Hindlimb muscle (tissue), 1 donor: ENCODE results near the gene CALHM2. TPM values are rescaled to one million over a fixed set of nuclear protein-coding genes. Genes with fewer than 3 reads are reported as not detected.
"Not testable (repeated sequence)": the region's sequence is repeated elsewhere in the genome, so short reads cannot be mapped to it uniquely, and the experiment has no call there.

Source experiments
- DNase-seq: peaks from one replicate; pipeline ENCODE4 v3.0.0-alpha.2; 2013
- polyA plus RNA-seq: library from polyadenylated mRNA; unstranded; fragments of 120-200 nt; gene quantifications from one replicate; pipeline ENCODE4 v1.2.1, GENCODE V29; 2013; ENCODE audit not compliant: insufficient read length

Gene CALHM2
- polyA plus RNA-seq, 1 donor = 16.9 TPM

DNA sequence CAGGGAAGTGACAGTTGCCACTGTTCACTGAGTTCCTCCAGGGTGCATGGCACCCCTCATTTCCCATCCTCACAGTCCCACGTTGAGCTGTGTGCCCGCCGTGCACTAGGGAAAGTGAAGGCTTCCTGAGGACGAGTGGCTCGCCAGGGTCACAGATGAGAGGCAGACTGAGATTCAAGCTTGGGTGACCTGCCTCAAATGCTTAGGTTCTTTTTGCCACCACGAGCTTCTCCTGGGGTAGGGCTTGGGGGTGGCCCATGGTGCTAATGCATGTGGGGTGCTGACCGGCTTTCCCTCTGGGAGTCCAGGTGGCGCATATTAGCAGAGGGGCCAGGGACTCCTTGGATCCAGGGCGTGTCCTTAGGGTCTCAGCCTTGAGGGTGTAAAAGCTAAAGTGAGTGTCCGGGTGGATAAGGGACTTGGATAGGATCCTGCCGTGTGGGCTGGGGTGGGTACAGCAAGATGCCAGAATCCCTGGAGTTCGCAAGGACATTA, 1.9 kb downstream of the CALHM2 start:
- no peak for DNase-seq

DNA sequence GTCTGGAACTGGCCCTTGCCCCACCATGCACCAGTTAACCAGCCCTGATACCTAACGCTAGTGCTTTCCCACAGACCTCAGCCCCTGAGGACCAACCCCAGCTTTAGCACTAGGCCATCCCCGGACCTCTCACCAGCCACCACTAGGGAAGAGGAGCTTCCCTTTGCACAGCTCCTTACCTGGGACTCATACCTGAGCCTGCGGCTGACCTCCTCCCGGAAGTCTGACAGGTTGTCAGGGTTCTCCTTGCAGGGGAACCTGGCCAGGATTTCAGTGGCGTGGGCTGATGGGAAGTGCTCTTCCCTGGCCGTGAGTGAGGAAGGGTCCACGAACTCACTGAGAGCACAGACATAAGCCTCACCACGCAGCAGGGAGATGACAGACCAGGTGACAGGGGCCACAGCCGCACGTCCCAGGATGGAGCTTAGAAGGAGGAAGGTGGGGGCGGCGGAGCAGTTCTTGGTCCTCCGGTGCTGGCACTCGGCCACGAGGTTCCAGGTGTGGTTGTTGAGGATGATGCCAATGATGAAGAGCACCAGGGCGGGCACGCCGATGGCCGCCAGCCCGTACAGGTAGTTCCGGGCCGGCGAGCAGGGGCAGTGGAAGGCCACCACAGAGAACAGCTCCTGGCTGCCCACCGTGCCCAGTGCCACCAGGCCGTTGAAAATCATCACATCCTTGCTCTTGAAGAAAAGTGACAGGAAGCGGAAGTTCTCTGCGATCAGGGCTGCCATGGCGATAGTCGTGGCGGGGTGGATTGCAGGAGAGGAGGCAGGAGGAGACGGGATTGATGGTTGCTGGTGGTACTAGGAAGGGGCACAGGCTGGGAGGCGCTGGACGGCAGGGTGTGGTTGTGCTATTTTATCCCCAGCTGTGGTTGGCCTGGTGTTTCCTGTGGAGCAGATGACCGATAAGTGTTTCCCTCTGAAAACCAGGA, 2.7 kb downstream of the CALHM2 start:
- no peak for DNase-seq

DNA sequence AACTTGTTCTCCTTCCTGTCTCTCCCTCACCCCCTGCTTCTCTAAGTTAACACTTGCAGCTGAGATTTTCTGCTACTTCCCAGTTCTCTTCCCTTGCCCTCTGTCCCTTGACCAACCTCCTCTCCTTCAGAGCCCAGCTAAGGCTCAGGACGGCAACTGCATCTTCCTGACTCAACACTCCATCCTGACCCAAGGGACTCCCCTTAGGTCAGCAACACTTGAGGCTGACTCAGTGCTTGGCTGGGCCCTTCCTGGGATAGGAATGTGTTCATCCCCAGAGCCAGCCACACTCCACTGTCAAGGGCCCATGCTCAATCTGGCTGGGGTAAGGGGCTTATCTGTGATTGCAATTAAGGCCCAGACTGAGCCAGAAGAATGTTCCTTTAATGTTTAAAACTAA, 3.4 kb downstream of the CALHM2 start:
- no peak for DNase-seq

DNA sequence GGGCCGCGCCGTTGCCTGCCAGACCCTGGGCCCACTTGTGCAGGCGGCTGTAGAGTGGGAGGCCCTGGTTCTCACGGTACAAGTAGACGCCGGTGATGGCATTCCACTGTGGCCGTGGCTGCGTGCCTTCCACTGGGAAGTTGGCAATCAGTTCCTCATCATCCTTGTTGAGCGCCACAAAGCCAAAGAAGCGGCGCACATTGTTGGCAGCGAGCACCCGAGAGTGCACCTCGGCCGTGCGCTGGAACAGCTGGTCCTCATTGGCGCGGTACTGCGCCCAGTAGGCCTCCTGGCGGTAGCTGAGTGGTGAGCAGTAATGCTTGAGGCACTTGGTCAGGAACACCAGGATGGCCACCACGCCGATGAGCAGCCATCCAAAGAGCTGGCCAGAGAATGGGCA, 5.0 kb downstream of the CALHM2 start:
- no peak for DNase-seq

DNA sequence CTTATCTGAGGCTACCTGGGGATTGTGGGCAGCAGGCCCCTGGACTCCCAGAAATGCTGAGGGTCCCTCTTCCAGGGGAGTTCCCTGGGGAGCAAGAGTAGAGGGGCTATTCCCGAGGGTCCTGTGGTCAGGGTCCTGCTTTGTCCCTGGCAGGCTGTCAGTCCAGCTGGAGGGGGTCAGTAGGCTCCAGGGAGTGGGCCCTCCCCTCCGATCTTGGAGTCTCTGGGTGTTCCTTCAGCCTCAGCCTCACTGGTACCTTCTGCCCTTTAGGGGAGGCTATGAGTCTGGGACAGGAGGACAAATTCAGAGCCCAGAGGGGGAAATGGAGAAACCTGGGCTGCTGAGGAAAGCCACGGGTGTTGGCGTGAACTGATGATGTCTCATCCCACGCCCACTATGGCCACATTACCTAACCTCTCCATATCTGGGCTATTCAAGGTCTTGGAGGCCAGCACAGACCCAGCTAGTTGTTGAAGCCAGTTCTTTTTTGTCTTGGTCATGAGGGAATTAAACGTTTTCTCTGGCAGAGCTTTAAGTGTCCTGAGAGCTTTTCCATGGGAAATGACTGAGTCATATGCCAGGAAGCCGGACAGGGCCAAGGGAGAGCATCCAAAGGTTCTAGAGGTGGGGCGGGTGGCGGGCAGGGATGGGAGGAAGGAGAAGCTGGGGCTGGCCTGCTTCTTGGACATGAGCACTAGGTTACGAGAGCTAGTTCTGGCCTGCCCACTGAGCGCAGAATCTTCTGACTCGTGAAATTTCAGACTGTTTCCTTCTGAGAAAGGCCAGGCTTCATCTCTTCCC, 6.2 kb downstream of the CALHM2 start:
- no peak for DNase-seq

DNA sequence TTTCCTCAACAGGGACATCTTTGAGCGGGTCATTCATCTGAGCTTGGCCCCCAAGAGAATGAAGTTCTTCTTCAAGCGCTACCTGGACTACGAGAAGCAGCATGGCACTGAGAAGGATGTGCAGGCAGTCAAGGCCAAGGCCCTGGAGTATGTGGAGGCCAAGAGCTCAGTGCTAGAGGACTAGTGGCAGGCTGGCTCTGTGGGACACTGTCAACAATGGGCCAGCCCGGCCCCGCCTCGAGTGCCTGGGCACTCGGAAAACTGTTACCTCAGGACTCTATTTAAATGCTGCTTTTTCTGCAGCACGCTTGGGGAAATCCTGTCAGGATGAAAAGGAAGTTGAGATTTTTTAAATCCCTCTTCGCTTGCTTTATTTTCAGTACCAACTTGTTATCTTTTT, 6.8 kb downstream of the CALHM2 start:
- no peak for DNase-seq

DNA sequence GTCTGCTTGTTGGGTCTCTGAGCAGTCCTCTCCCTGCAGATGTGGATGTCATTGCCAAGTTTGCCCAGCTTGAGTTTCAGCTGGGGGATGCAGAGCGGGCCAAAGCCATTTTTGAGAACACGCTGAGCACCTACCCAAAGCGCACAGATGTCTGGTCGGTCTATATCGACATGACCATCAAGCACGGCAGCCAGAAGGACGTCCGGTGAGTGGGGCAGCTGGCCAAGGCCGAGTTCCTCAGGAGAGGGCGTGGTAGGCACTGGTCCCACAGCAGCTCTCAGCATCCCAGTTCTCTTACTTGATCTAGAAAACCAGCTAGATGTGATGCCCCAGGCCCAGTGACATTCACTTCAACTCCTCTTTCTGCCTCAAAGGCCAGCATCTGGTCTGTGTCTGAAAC, 7.7 kb downstream of the CALHM2 start:
- DNase-seq = no peak

DNA sequence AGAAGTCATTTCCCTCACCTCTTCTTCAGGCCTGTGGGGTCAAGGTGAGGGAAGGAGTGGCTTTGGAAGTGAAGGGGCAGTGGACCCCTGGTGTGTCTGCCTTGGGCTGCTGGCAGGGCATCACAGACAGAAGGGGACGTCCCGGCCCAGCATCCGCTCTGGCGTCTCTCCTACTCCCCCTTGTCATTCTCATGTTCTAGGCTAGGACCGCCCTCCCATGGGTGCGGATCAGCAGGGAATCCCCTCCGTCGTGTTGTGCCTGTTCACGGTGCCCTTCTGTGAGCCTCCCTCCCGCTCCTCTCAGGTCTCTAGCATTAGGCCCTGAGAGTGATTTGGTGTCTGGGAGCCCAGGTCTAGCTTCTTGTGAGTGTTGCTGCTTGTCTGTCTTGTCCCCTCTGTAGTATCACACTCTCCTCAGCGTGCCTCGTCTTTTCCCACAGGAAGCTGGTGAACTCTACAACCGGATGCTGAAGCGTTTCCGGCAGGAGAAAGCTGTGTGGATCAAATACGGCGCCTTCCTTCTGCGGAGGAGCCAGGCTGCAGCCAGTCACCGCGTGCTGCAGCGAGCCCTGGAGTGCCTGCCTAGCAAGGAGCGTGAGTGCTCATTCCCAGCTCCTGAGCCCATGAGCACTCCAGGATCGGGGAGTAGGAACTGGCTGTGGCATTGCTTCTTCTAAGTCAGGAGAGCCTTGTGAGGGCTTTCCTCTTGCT, 8.5 kb downstream of the CALHM2 start:
- DNase-seq = no peak

DNA sequence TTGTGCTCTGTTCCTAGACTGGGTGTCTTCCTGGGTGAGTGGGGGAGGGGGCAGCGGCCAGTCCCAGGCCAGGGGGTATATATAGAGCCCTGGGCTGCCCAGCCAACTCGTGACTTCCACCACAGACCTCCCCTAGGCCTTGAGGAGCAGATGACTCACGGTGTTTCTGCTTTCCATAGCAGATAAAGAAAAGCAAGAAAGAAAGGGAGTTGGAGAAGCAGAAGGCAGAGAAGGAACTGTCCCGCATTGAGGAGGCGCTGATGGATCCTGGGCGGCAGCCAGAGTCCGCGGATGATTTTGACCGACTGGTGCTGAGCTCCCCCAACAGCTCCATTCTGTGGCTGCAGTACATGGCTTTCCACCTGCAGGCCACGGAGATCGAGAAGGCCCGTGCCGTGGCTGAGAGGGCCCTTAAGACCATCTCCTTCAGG, 10.1 kb downstream of the CALHM2 start:
- peak; percentile 31 for DNase-seq

DNA sequence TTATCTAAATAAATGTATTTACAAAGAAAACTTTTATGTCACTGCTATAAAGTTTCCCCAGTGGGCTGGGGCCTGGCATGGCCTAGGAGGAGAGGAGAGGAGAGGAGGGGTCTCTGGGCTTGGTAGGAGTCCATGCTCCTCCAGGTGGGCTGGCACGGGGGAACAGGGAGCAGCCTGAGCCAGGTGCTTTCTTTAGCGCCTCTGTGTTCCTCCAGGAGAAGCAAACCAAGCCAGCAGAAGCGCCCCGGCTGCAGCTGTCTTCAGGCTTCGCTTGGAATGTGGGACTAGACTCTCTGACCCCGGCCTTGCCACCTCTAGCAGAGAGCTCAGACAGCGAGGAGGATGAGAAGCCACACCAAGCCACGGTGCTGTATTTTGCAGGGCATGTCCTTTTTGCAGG, 10.6 kb downstream of the CALHM2 start:
- DNase-seq = no peak

DNA sequence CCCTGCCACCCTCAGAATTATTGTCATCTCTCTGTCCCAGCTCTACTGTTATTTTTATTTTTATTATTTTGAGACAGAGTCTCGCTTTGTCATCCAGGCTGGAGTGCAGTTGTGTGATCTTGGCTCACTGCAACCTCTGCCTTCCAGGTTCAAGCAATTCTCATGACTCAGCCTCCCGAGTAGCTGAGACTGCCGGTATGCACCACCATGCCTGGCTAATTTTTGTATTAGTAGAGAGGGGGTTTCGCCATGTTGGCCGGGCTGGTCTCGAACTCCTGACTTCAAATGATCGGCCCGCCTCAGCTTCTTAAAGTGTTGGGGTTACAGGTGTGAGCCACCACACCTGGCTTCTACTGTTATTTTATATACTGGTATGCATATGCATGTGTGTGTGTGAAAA, 11.0 kb downstream of the CALHM2 start:
- no peak for DNase-seq

DNA sequence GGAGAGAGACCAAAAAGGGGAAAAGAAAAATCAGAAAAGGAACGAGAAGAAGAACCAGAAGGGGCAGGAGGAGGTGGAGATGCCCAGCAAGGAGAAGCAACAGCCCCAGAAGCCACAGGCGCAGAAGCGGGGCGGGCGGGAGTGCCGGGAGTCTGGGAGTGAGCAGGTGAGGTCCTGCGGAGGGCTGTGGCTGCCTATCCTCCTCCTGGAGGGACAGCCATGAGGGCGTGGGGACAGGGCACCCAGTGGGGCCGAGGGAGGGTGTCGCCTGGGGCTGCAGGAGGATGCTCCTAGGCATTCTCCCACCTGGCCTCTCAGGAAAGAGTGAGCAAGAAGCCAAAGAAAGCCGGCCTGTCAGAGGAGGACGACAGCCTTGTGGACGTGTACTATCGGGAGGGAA, 11.8 kb downstream of the CALHM2 start:
- DNase-seq = no peak

DNA sequence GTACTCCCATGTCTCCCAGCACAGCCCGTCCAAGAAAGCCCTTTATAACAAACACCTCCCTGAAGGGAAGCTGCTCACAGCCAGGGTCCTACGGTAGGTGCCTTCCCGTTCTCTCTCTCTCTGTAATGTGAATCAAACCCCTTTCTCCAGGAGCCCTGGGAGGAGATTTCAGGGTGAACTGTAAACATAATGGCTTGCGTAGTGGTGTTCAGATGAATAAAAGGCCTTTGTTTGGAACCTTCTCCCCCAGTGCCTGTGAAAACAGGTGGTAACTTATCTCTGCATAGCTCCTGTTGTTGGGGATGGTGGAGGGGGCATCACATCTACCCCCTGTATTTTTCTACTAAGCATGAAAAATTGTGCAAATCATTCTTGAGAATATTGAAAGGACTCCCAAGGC, 12.4 kb downstream of the CALHM2 start:
- DNase-seq = no peak

DNA sequence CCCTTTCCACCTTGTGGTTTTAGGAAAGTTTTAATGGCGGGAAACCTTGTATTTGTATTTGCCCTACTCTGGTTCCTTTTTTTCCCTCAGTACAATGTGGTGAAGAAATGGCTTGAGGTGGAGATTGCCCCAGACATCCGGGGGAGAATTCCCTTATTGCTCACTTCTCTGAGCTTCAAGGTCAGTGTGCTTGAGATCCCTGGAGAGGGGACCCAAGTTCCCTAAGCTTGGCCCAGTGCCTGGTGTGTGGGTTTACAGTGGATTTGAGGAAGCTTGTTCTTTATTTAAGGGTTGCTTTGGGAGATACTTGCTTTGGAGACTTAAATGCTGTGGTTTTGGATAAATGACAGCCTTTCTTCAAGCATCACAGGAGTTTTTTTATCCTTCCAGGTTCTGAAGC, 18.3 kb downstream of the CALHM2 start:
- no peak for DNase-seq

DNA sequence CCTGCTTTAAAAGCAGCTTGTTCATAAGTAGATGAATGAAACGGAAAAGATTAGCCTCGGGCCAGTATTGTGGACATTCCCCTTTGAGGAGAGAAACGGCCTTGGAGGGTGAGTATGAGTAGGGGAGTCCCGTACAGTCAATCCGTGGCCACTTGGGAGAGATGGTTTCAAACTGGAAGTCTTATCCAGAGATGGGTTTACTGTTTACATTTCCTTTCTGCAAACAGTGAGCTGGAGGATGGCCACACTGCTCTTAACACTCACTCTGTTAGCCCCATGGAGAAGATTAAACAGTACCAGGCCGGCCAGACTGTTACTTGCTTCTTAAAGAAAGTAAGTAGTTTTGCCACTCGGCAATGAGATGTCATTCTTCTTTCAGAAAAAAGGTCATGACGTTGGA, 20.3 kb downstream of the CALHM2 start:
- DNase-seq = no peak

DNA sequence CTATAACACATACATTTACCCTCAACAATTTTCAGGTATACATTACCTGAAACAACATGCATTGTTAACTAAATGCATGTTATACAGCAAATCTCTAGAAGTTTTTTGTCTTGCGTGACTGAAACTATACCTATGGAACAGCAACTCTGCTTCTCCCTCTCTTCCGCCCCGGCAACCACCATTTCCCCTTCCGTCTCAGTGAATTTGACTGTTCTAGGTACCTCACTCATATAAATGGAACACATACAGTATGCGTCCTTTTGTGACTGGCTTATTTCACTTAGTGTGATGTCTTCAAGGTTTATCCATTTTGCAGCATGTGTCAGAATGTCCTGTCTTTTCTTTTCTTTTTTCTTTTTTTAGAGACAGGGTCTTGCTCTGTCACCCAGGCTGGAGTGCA, 22.5 kb downstream of the CALHM2 start:
- DNase-seq = no peak

DNA sequence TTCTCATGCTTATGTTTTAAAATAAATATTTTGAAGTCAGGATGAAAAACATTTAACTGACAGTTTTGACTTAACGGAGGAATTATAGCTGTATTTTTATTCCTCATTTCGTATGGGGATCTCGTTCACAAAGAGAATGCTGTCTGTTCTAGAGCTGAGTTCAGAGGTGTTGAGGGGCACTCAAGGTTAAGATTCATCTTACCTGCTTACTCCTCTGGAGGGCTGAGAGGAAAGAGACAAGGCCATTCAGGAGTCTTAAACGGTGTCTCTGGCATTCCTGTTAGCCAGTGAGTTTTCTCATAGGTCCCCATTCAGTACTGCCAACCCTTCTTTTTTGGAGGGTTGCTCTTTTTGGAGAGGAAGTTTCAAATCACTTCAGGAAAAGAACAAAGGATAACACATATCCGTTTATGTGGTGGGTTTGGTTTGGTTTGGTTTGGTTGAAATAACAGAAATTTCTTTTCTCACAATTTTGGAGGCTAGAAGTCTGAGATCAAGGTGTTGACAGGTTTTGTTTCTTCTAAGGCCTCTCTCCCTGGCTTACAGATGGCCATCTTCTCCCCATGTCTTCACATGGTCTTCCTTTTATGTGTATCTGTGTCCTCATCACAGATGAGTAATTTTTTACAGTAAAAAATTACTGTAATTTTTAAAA, 23.1 kb downstream of the CALHM2 start:
- no peak for DNase-seq

DNA sequence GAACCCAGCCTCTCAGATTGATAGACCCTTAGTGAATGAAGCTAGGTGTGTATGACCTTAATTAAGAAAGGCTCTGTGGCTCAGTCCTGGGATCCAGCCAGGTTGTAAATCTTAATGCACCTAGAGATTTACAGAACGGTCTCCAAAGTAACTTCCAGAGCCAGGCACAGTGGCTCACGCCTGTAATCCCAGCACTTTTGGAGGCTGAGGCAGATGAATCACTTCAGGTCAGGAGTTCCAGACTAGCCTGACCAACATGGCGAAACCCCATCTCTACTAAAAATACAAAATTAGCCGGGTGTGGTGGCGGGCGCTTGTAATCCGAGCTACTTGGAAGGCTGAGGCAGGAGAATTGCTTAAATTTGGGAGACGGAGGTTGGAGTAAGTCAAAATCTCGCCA, 24.3 kb downstream of the CALHM2 start:
- DNase-seq = no peak

DNA sequence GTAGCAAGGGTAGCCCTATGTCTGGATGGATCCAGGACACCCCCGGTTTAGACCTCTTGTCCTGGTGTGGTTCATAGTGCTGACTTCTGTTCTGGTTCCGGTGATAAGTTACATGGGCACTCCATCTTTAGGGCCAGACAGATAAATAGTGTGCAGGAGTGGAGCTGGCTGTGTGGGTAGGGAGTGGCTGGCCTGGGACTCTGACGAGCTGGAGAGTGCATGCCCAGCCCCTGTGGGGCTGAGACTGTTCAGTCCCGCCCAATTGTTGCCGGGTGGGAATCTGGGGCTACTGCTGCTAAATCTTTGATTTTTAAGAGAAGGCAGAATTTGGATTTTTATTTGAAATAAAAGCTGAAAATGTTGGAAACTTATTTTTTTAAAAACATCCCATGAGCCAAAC, 28.4 kb downstream of the CALHM2 start:
- DNase-seq = no peak

DNA sequence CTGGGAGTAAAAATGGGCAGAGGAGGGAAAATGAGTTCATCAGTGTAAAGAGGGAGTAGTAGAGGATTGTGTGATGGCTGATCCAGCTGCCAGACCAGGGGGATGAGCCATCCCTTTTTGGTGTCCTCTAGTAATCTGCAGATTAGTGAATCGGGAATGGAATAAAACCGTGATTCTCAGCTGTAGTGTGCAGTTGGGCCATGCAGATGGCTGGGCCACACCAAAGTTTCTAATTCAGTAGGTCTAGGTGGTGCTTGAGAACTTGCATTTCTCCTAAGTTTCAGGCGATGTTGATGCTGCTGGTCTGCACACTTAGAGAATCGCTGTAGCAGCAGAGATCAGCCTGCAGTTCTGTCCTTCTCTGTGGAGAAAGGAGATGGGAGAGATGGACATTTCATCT, 33.1 kb downstream of the CALHM2 start:
- DNase-seq = no peak

DNA sequence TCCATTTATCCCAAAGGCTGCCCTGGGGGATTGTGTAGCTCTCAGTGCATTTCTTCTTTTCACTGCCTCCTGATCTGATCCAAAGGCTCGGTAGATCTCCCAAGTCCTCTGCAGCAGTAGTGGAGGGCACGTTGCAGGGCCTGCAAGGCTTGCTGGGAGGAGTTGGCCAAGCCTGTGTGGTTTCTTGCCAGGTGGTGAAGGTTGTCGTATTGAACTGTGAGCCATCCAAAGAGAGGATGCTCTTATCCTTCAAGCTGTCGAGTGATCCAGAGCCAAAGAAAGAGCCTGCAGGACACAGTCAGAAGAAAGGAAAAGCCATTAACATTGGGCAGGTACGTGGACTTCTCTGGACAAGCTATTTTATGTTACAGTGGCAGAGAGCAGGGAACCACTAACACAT, 34.6 kb downstream of the CALHM2 start:
- DNase-seq = no peak

DNA sequence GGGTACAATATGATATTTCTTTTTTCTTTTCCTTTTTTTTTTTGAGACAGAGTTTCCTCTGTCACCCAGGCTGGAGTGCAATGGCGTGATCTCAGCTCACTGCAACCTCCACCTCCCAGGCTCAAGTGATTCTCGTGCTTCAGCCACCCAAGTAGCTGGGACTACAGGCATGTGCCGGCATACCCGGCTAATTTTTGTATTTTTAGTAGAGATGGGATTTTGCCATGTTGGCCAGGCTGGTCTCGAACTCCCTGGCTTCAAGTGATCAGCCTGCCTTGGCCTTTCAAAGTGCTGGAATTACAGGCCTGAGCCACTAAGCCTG, 35.1 kb downstream of the CALHM2 start:
- DNase-seq = not testable (repeated sequence)
